HG03196 (cell line): Measurements from ENCODE around the gene SLC38A1.

Experiments used
- ATAC-seq: cut with Tn5 transposase; IDR thresholded peaks from one replicate; pipeline ENCODE4 v1.9.1; 2021; ENCODE audit not compliant: unreplicated experiment

Gene SLC38A1

GRCh38 chr12:46234000-46234399 is 34.8 kb downstream of the SLC38A1 start:
- ATAC-seq, result no peak

GRCh38 chr12:46233423-46233822 is 35.4 kb downstream of the SLC38A1 start:
- ATAC-seq, result no peak

- no peak for ATAC-seq
These were observed 37.9 kb downstream of the SLC38A1 start for GRCh38 chr12:46230983-46231382.

- no peak for ATAC-seq
These were observed 38.5 kb downstream of the SLC38A1 start for GRCh38 chr12:46230306-46230705.

- ATAC-seq, result no peak
These were observed 41.2 kb downstream of the SLC38A1 start for GRCh38 chr12:46227616-46228015.

- ATAC-seq, result no peak
These were observed 44.5 kb downstream of the SLC38A1 start for GRCh38 chr12:46224386-46224785.

GRCh38 chr12:46223047-46223446 is 45.8 kb downstream of the SLC38A1 start:
- ATAC-seq, result no peak

GRCh38 chr12:46222636-46223035 is 46.2 kb downstream of the SLC38A1 start:
- no peak for ATAC-seq

GRCh38 chr12:46221255-46222128 is 47.4 kb downstream of the SLC38A1 start:
- no peak for ATAC-seq

GRCh38 chr12:46219877-46220655 is 48.8 kb downstream of the SLC38A1 start:
- no peak for ATAC-seq

GRCh38 chr12:46219132-46219876 is 49.5 kb downstream of the SLC38A1 start:
- ATAC-seq, result no peak

GRCh38 chr12:46218322-46219095 is 50.3 kb downstream of the SLC38A1 start:
- no peak for ATAC-seq

GRCh38 chr12:46217541-46218321 is 51.1 kb downstream of the SLC38A1 start:
- peak; percentile 61 for ATAC-seq

GRCh38 chr12:46214668-46215436 is 54.0 kb downstream of the SLC38A1 start:
- peak; percentile 67 for ATAC-seq

- ATAC-seq, result no peak
These were observed 56.5 kb downstream of the SLC38A1 start for GRCh38 chr12:46212108-46212982.

GRCh38 chr12:46210873-46211439 is 57.9 kb downstream of the SLC38A1 start:
- ATAC-seq, result no peak

GRCh38 chr12:46209914-46210872 is 58.6 kb downstream of the SLC38A1 start:
- ATAC-seq, result peak; percentile 60
